ENCODE data around the gene TMEM139. TPM values are rescaled to one million over a fixed set of nuclear protein-coding genes. Genes with fewer than 3 reads are reported as not detected.
A peak's percentile ranks its signal among the peaks of the same experiment; 100 is the strongest.
"Not testable (repeated sequence)": the region's sequence is repeated elsewhere in the genome, so short reads cannot be mapped to it uniquely, and the experiment has no call there.

The TMEM139 gene
- total RNA-seq, 1 donor from 2014 or later = 0.17 TPM

DNA sequence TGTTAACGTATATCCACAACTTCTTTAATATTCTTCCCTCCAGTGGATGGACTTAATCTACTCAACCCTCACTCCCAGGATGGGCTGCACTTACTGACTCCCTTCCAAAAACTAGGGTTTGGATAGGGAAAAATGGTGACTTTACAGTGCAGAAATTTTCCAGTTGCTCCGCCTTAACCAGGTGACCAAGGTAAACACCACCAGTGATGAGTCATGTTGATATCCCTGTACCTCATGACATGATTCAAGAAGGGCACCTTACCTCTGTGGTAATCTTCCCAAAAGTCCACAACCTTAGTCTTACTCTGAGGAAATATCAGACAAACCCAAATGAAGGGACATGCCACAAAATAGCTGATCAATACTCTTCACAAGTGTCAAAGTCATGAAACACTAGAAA, 25.0 kb upstream of the TMEM139 start:
- no peak for DNase-seq

DNA sequence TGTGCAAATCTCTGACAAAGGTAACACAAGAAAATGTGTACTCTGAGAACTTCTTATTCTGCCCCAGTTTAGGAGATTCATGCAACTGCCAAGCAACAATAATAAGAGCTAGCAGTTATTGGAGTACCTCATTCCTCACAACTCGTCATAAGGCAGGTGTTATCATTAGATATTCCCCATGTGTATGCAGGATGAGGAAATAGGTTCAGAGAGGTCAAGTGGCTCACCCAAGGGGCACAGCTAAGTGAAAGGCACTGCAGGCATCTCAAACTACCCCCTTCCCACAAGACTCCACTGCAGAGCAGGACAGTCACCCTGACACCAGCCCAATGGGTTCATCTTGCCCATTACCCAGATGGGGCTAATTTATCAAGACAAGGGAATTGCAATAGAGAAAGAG, 22.9 kb upstream of the TMEM139 start:
- DNase-seq = no peak

DNA sequence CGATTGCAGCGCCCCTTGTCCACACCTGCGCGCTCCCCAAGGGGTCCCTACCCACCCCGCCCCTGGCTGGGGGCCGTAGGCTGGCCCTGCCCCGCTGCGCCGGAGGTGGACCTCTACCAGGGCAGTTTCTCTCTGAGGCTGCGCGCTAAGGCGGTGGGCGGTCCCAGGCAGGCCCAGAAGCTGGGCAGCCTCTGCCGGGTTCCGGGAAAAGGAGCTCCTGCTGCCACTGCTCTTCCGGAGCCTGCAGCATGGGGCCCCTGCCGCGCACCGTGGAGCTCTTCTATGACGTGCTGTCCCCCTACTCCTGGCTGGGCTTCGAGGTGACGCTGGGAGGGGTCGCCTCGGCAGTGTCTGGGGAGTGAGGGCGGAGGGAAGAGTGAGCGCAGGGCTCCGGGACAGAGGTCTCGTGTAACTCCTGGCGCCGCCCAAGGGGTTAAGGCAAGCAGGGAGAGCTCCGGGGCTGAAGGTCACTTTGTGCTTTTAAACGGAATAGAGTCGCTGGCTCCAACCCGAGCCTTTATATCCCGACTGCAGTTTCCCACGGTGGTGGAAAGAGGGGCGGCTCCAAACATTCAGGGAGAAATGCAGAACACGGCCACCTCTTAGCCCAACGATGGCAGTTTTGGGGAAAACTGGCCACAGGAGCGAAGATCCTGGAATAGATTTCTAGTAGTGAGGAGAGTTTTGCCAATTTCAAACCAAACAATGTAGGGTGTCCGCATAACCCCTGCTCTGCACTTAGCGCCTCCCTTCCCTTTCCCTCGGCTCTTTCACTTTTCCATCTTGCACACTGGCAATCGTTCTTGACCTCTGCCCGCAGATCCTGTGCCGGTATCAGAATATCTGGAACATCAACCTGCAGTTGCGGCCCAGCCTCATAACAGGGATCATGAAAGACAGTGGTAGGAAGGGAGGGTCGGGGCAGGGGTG, 21.2 kb upstream of the TMEM139 start, which contains the start of gene GSTK1:
GSTK1 (plus strand) TSS at position 176 of the 930 bp plus-strand sequence; CDS start at position 249, 73 bp downstream.
- peak; percentile 77 for DNase-seq

DNA sequence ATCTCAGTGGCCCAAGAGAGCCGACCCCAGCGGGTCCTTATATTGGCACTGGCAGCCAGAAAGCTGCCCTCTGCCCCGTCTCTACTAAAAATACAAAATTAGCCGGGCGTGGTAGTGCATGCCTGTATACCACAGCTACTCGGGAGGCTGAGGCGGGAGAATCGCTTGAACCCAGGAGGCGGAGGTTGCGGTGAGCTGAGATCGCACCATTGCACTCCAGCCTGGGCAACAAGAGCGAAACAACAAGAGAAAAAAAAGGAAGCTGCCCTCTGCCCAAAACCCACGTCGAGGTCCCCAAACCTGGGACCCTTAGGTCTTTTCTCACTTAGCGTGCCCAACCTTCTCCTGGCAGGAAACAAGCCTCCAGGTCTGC, 20.6 kb upstream of the TMEM139 start:
- DNase-seq = not testable (repeated sequence)

DNA sequence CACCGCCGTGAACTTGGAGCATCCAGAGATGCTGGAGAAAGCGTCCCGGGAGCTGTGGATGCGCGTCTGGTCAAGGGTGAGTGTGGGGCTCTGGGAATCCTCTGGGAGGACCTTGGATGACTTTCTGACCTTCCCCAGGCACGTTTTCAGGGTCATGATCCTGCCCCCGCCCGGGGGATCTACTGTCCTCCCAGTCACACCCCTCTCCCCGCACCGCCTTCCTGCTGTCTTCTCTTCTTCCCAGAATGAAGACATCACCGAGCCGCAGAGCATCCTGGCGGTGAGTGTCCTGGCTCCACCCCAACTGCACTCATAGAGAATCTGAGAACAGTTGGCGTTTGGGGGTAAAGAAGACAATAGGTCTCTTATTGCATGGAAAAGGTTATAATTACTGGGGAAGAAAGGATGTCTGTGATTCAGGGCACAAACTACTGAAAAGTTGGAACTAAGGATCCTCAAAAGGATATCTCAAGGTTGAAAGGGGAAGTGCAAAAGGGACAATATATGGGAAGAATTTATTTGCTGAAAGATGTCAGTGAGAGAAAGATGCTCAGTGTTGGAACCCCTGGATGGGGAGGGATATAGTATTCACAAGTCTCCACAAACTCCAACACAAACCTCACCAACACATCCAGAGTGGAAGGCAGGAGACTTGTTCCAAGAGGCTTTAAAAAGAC, 19.6 kb upstream of the TMEM139 start:
- no peak for DNase-seq

DNA sequence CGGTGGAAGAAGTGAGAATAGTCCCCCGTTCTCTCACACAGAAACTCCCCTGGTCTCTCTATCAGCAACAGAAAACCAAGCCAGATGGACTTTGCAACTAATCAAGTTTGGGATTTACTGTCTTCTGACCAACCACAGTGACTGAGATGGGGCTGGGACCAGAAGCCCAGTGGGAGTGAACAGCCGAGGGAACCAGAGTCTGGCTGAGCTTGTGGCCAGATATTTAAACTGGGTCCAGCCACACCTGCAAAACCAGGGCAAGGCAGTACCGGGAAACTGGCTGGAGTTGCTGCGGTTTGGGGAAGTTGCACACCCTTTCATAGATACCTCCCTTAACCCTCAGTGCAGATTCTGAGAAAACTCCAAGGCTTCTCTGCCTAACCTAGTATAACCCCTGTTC, 15.5 kb upstream of the TMEM139 start:
- DNase-seq = no peak

DNA sequence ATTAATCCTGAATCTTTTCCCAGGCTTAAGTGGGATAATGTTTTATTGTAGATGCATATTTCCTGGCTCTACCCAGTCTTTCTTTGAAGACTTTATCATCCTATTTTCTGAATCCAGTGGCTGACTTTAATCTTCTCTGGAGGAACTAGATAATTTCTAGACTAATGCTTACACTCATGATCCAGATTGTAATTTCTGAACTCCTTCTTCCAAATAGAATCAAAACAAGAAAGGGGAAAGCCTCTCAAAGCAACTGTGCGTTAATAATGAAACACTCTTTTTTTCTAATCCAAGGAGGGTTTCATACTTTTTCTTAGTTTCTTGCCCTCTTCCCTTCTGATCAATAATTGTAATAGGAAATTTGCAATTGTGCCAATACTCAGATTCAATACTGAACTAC, 13.5 kb upstream of the TMEM139 start:
- DNase-seq = no peak

DNA sequence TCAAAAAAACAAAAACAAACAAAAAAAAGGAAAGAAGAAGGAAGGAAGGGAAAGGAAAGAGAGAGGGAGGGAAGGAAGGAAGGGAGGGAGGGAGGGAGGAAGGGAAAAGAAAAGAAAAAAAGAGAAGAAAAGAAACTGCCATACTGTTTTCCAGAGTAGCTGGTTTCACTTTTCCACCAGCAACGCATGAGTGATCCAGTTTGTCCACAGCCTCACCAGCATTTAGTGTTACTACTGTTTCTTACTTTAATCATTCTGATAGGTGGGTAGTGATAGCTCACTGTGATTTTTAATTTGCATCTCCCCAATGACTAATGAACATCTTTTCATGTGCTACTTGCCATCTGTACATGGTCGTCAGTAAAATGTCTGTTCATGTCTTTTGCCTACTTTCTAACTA, 11.9 kb upstream of the TMEM139 start:
- DNase-seq = no peak

DNA sequence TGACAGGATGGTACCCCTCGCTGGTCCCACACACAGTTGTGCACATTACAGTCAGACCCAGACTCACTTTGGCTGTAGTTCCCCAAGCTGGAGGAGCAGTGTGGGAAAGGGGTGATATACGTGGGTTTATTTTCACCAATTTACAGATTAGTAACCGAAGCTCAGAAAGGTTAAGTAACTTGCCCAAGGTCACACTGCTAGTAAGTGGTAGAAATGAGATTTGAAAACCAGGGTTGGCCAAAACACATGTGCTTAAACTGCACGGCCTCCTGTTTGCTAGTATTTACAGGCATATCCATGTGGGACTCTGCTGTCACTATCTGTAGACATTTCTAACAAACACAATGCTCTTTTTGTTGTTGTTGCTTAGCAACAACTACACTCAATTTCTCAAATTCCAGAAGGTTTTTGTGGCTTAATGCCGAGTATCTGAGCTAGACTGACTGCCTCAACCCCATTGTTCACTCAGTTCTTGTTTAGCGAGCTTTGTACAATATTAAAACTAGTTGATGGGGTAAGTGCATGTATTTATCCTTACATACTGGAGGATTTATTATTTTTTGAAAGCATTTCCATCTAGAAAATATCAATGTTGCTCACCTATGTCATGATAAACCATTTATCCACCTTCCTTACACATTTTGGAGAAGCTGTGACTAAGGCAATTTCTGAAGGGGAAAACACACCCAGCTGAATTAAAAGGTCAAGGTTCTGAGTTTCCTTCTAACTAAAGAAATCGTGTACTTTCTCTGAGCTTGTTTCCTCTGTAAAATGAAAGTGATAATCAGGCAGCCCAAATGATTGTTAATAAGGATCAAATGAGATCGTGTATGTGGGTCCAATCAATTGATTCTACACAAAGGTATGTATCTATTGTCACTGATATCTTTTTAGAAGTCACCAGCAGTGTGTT, 5.3 kb upstream of the TMEM139 start:
- DNase-seq = peak; percentile 87

DNA sequence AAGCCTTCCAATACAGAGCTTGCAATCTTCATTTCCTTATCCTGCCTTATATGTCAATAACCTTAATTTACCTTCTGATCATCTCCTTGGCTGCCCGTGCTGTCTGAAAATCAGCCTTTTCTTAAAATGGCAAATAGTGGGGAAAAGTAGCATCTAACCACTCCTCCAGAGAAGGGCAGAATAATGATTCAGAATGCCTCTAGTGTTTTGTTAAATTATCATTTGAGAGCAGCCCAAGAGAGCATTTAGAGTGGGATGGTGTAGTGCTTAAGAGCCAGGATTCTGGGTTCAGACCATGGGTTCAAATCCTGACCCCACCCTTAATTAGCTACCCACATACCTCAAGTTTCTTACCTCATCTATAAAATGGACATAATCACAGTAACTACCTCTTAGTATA, 4.6 kb upstream of the TMEM139 start:
- no peak for DNase-seq

DNA sequence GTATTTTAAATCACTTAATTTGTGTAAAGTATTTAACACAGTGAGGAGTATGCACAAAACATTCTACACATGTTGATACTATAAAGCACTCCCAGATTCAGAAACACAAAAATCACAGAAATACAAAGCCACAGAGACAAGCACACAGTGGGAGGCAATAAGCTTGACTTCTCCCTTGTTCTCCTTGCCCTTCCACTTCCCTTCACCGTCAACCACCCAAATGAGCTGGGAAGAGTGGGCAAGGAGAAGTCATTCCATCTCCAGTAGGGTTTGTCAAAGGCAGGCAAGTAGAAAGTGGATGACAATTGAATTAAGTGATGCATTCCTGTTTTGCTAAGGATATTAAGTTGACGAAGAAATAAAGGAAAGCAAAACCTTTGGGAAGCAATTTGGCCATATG, 4.2 kb upstream of the TMEM139 start:
- DNase-seq = no peak

DNA sequence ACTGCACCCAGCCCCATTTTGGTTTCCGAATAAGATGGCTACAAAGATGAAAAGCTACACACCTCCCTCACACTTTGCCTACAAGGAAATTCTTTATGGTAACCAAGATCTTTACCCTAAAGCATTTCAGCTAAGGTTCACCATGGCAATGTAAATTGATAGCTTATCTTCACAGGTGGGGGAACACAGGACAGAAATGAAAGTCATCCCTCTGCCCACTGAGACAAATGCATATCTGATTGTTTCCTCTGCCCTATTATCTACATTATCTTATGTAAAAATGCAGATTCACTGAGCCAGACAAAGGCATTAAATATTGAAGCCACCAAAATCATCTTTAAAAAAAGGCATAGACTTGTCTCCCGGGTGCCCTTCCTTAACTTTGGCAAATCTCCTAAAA, 3.2 kb upstream of the TMEM139 start:
- DNase-seq = no peak

DNA sequence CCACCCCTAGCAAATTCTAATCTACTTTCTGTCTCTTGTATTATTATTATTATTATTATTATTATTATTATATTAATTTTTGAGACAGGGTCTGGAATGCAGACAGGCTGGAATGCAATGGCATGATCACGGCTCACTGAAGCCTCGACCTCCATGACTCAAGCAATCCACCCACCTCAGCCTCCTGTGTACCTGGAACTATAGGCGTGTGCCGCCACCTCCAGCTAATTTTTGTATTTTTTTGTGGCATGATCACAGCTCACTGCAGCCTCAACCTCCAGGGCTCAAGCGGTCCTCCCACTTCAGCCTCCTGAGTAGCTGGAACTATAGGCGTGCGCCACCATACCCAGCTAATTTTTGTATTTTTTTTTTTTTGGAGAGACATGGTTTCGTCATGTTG, 2.6 kb upstream of the TMEM139 start:
- no peak for DNase-seq

DNA sequence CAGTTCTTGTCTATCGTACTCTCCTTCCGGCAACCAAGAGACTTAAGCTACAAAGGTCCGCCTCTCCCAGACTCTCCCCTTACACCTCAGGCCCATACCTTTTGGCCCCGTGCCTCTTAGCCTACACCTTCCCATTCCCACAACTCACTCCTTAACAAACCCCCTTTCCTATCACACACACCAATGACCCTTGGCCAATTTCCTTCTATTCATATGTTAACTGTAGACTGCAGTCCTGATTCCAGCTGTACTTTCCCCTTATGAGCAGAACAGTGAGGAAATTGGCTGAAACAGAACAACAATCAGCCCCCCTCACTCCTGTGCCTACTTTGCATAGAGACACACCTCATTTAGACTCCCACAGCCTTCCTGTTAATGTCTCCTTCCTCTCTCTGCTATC, 1.4 kb upstream of the TMEM139 start:
- peak; percentile 31 for DNase-seq

DNA sequence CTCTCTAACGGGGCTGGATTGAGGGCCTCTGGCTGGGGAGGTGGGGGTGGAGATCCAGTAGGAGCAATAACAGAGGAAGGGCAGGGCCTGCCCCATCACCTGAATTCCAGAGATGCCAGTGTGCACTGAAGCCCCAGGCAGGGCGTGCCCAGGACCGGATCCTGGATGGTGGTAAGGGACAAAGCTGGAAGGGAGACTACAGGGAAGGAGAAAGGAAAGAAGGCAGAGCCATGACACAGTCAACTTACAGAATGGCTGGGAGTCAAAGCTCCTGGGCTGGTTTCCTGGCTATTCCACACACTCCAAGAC, 666 bp downstream of the TMEM139 start:
- DNase-seq = no peak

DNA sequence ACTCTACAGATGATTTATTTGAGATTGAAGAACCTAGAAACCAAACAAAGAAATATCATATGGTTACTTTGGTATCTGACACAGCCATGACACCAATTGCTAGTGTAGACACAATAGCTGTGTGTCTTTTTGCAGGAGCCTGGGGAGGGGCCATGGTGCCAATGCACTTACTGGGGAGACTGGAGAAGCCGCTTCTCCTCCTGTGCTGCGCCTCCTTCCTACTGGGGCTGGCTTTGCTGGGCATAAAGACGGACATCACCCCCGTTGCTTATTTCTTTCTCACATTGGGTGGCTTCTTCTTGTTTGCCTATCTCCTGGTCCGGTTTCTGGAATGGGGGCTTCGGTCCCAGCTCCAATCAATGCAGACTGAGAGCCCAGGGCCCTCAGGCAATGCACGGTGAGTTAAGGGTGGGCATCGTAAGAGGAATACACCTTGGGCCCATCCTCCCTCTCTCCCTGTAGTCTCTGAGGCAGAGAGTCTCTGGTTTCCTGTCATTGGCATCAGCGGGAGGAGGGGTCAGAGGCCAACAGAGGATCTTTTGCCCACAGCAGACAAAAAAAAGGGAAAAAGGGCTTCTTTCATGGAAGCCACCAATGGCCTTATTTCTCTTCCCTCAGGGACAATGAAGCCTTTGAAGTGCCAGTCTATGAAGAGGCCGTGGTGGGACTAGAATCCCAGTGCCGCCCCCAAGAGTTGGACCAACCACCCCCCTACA, 1.2 kb downstream of the TMEM139 start:
- DNase-seq = no peak

DNA sequence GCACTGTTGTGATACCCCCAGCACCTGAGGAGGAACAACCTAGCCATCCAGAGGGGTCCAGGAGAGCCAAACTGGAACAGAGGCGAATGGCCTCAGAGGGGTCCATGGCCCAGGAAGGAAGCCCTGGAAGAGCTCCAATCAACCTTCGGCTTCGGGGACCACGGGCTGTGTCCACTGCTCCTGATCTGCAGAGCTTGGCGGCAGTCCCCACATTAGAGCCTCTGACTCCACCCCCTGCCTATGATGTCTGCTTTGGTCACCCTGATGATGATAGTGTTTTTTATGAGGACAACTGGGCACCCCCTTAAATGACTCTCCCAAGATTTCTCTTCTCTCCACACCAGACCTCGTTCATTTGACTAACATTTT, 1.7 kb downstream of the TMEM139 start:
- no peak for DNase-seq

DNA sequence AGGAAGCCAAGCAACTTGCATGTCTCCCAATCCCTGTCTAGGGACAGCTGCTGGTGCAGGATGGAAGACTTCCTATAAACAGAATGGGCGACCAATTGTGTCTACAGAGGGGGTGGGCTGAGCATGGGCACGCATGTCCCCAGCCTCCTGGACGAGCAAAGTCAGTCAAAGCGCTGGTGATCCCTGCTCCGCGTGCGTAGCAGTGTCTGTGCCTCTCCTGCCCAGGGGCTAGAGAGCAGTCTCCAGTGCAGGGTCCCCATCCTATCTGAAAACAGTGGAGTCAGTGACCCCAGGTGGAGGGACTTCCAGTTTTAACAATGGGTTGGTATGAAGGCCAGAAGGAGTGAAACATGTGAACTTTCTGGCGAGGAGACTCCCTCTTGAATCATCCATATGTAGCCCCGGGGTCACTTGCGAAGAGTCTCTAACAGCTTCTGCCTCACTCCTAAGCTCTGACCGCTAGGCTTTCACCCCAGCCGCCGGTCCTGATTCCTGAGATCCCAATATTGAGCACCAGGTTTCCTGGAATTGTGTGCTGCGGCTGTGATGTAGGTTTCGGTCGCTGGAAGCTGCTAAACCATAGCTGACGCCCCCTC, 2.7 kb downstream of the TMEM139 start:
- DNase-seq = no peak

DNA sequence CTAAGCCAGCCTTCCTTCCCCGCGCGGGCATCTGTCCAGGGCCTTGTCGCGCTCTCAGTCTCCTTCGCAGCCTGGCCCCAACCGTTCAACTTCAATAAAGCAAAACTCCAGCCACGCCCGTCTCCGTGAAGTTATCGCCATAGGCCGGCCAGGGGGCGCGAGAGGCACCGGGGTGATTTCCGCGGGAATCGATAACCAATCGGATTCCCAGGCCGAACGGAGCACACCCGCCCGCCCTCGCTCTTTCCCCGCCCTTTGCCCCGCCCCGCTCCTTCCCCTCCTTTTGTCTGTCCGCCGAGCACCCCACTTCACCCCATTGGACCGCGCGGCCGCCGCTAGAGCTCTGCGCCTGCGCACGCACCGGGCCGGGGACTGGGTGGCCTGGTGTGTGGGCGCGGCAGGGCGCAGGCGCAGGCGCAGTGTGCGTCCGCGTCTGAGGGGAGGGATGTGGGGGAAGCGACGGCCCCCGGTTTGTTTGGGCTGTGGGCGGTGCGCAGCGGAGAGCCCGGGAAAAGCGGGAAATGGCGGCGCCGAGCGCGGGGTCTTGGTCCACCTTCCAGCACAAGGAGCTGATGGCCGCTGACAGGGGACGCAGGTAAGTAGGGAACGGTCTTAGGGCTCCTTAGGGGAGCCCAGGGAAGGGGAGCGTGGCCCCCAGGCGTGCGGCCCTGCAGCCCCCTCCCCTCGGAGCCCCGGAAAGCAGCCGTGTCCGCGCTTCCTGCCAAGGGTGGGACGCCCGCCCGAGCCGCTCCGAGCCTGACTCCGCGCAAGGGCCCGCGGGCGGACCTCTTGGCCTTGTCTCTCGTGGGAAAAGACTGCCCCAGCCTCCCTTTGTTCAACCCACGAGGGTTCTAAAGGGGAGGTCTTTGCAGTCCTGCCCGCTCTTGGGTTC, 3.4 kb downstream of the TMEM139 start, which contains the start of gene CASP2:
CASP2 (plus strand) TSS at position 417 of the 892 bp plus-strand sequence; CDS start at position 522, 105 bp downstream.
- peak; percentile 99 for DNase-seq

DNA sequence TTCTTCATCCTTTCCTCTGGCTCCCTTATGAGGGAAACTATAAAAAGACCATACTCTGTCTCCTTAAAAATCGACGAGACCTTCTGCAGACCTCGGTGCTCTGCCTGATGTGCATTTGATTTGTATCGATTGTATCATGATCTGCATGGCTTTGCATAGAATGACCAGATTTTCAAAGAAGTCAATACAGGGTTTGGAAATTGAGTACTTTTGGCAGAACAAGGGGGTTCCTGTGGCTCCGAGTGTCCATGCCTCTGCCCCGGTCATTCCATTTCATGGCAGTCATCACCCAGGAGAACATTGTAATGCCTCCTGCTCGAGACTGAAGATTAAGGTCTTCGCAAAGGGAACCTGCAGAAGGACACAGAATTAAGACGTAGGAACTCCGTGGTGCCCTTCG, 4.1 kb downstream of the TMEM139 start:
- peak; percentile 32 for DNase-seq

DNA sequence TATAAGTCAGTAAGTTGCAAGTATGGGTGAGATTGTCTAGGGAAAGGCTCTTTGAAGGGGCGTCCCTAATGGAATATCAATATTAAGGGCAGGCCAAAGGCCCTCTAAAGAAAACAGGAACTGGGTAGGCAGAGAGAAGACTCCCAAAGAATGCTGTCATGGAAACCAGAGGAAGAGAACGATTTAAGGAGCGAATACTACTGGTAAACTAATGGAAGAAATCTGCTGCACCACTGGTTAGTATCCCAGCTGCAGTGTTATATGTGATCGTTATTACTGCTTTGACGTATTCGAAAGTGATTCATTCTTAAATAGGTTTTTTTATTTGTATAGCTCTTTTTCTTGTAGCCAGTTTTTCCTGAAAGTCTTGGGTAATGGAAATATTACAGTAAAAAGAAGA, 4.7 kb downstream of the TMEM139 start:
- peak; percentile 31 for DNase-seq

All from dermis blood vessel endothelial cell (primary cell).